ENCODE data around the gene TTC39A.

DNA sequence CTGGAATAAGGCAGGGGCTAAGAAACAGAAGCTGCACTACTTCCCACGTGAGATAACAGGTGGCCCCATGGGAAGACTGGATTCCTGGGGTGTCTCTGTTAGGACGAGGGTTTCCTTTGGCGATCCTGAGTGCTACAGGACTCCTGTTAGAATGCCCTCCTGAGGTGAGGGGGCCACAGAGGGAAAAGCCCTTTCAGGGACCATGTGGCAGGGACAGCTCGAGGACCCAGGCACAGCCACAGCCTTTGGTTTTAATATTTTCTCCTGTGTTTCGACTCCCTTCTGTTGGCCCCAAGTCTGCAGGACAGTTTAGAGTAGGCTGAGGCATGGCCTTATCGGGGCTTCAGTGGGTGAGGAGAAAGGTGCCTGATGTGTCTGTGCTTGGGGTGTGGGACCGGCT is 12.6 kb downstream of the TTC39A start:
- TF ChIP-seq, protein P1, sequence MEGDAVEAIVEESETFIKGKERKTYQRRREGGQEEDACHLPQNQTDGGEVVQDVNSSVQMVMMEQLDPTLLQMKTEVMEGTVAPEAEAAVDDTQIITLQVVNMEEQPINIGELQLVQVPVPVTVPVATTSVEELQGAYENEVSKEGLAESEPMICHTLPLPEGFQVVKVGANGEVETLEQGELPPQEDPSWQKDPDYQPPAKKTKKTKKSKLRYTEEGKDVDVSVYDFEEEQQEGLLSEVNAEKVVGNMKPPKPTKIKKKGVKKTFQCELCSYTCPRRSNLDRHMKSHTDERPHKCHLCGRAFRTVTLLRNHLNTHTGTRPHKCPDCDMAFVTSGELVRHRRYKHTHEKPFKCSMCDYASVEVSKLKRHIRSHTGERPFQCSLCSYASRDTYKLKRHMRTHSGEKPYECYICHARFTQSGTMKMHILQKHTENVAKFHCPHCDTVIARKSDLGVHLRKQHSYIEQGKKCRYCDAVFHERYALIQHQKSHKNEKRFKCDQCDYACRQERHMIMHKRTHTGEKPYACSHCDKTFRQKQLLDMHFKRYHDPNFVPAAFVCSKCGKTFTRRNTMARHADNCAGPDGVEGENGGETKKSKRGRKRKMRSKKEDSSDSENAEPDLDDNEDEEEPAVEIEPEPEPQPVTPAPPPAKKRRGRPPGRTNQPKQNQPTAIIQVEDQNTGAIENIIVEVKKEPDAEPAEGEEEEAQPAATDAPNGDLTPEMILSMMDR (conservative IDR thresholded peaks at IDR 0.05; ENCODE audit: low read length), result no peak
- no peak for TF ChIP-seq EZH2phosphoT487 (IDR thresholded peaks at IDR 0.05; ENCODE audit: borderline replicate concordance)
